ENCODE data around the gene LSAMP. TPM values are rescaled to one million over a fixed set of nuclear protein-coding genes. Genes with fewer than 3 reads are reported as not detected.

The LSAMP gene
- total RNA-seq, 1 experiment from 2014 or later, result 5.7 TPM

DNA sequence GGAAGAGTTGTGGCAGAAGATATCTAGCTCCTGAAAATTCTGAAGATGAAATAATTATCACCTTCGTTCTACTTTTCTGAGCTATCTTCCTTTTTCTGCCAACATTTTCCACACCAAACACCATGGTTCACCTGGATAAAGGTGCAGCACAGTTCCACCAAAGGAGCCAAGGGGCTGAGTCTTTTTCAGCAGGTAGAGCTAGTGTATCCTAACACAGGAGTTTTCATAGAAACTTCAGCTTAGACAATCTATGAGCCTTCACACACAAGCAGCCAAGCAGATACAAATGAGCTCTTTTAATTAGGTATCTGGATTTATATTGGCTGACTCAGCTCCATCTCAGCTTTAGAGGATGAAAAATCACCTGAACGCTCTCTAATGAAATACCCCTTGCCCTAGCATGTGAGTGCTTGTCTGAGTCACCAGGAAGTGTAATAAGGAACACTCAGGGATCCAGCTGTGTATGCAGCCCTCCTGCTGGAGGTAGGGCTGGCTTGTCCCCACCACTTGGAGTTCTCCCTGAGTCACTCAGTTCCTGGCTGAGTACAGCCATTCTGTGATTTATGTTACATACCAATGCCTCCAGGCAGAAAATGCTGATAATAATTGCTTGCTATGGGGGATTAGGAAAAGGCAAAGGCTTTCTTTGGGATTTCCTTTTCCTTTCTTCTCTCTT, 385.7 kb downstream of the LSAMP start (continued):
- no peak for TF ChIP-seq ZNF121 (CRISPR knock-in tag; IDR thresholded peaks at IDR 0.05)
- TF ChIP-seq, protein P1, sequence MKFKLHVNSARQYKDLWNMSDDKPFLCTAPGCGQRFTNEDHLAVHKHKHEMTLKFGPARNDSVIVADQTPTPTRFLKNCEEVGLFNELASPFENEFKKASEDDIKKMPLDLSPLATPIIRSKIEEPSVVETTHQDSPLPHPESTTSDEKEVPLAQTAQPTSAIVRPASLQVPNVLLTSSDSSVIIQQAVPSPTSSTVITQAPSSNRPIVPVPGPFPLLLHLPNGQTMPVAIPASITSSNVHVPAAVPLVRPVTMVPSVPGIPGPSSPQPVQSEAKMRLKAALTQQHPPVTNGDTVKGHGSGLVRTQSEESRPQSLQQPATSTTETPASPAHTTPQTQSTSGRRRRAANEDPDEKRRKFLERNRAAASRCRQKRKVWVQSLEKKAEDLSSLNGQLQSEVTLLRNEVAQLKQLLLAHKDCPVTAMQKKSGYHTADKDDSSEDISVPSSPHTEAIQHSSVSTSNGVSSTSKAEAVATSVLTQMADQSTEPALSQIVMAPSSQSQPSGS (CRISPR knock-in tag; IDR thresholded peaks at IDR 0.05; ENCODE audit: borderline replicate concordance, low read depth), result no peak
- no peak for TF ChIP-seq NFYB (CRISPR knock-in tag; conservative IDR thresholded peaks at IDR 0.05; ENCODE audit: low read depth)

DNA sequence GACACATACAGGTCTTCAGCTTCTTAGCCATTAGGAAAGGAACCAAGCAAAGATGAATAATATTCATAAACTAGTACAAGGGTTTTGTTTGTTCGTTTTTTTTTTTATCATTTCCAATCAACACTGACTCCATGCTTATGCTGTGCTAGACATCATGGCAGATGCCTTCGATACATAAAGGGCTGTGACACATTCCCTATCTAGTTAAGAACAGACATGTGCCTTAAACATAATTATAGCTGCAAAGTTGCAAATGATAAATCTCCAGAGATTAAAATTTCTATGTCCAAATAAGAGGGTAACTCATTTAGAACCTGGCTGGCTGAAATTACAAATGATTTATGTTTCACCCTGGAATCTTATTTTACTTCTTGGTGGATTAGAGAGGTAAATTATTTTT, 386.4 kb downstream of the LSAMP start:
- no peak overlapping the region for H3K27ac Mint-ChIP-seq
- H3K27me3 Mint-ChIP-seq (ENCODE audit: low read depth), result no peaks in the 10 kb centered on the region
- H3K4me1 Mint-ChIP-seq, result peaks cover 13% of the 10 kb centered on the region
- DNase-seq (ENCODE audit: low spot score) (no peak), ATAC-seq (no peak)
- no peaks in the 10 kb centered on the region for H3K36me3 Mint-ChIP-seq
- no peak overlapping the region for H3K4me3 Mint-ChIP-seq
- TF ChIP-seq NR1H2 (CRISPR knock-in tag; IDR thresholded peaks at IDR 0.05) (no peak), ZNF423 (CRISPR knock-in tag; IDR thresholded peaks at IDR 0.05) (no peak)
- TF ChIP-seq, protein P2, sequence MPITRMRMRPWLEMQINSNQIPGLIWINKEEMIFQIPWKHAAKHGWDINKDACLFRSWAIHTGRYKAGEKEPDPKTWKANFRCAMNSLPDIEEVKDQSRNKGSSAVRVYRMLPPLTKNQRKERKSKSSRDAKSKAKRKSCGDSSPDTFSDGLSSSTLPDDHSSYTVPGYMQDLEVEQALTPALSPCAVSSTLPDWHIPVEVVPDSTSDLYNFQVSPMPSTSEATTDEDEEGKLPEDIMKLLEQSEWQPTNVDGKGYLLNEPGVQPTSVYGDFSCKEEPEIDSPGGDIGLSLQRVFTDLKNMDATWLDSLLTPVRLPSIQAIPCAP (CRISPR knock-in tag; IDR thresholded peaks at IDR 0.05), result no peak
- TF ChIP-seq, protein P3, sequence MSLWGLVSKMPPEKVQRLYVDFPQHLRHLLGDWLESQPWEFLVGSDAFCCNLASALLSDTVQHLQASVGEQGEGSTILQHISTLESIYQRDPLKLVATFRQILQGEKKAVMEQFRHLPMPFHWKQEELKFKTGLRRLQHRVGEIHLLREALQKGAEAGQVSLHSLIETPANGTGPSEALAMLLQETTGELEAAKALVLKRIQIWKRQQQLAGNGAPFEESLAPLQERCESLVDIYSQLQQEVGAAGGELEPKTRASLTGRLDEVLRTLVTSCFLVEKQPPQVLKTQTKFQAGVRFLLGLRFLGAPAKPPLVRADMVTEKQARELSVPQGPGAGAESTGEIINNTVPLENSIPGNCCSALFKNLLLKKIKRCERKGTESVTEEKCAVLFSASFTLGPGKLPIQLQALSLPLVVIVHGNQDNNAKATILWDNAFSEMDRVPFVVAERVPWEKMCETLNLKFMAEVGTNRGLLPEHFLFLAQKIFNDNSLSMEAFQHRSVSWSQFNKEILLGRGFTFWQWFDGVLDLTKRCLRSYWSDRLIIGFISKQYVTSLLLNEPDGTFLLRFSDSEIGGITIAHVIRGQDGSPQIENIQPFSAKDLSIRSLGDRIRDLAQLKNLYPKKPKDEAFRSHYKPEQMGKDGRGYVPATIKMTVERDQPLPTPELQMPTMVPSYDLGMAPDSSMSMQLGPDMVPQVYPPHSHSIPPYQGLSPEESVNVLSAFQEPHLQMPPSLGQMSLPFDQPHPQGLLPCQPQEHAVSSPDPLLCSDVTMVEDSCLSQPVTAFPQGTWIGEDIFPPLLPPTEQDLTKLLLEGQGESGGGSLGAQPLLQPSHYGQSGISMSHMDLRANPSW (CRISPR knock-in tag; conservative IDR thresholded peaks at IDR 0.05; ENCODE audit: low read depth), result no peak
- POLR2A ChIA-PET, result no interaction called here
- CTCF ChIA-PET, result interaction anchor here (1.1 to 1.2 kb wide), 2 partner anchors 25 to 72 kb away, joined by 3 to 7 read pairs; no protein-coding TSS in a partner anchor
- H3K9me3 Mint-ChIP-seq, result no peaks in the 10 kb centered on the region

DNA sequence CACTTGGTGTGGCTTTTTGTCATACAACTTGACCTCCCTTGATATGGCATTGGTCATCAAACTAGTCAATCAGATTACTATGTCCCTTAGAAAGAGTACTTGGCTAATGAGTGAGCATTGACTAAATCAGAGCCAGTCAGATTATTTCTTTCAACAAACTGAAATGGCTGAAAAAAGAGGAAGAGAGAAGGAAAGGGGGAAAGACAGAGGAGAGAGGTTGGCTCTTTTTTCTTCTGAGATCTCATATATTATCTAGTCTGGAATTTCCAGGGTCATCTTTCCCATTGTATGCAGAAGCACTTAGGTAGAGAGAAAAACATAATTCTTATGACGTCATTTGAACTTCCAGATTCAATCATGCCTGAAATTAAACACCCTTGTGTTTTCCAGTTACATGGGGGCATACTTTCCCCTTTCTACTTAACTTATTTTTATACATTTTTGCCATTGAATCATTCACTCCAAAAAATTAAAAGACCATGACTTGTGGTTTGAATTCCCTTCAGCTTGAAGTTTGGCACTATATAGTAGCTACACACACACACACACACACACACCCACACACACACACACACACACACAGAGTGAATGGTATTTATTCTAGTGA, 387.8 kb downstream of the LSAMP start:
- ATAC-seq (no peak), DNase-seq (ENCODE audit: low spot score) (no peak)
- Mint-ChIP-seq H3K27me3 (ENCODE audit: low read depth) (no peaks in the 10 kb centered on the region), H3K4me3 (no peak overlapping the region), H3K27ac (no peak overlapping the region), H3K9me3 (no peaks in the 10 kb centered on the region), H3K36me3 (no peaks in the 10 kb centered on the region), H3K4me1 (peaks cover 13% of the 10 kb centered on the region)
- POLR2A ChIA-PET, result no interaction called here
- TF ChIP-seq ZNF317 (CRISPR knock-in tag; IDR thresholded peaks at IDR 0.05; ENCODE audit: borderline replicate concordance, low read depth), result no peak
- TF ChIP-seq, protein P4, sequence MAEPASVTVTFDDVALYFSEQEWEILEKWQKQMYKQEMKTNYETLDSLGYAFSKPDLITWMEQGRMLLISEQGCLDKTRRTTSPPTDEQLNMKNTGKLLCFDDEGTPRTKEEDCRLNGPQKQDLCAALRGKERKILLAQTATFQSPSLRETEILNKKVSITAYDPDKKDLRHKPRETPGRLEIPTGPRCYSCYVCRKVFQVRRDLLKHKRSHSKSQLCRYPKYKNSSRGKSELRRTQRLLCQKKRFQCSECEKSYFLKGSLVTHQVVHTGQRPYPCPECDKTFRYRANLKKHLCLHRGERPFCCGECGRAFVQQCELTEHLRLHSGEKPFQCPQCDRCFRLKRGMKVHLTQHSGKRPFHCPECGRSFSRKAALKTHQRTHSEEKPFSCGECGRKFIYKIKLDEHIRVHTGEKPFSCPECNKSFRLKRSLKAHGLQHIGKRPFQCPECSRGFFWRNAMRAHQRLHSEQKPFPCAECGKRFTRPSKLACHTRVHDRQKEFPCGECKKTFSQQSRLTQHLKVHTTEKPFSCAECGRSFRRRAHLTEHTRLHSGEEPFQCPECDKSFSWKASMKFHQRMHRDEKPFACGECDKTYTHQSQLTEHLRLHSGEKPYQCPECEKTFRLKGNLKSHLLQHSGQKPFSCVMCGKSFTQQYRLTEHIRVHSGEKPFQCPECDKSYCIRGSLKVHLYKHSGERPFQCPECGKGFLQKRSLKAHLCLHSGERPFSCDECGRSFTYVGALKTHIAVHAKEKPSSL (CRISPR knock-in tag; conservative IDR thresholded peaks at IDR 0.05), result no peak
- TF ChIP-seq, protein P5, sequence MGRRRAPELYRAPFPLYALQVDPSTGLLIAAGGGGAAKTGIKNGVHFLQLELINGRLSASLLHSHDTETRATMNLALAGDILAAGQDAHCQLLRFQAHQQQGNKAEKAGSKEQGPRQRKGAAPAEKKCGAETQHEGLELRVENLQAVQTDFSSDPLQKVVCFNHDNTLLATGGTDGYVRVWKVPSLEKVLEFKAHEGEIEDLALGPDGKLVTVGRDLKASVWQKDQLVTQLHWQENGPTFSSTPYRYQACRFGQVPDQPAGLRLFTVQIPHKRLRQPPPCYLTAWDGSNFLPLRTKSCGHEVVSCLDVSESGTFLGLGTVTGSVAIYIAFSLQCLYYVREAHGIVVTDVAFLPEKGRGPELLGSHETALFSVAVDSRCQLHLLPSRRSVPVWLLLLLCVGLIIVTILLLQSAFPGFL (CRISPR knock-in tag; IDR thresholded peaks at IDR 0.05; ENCODE audit: borderline replicate concordance), result no peak
- TF ChIP-seq, protein P6, sequence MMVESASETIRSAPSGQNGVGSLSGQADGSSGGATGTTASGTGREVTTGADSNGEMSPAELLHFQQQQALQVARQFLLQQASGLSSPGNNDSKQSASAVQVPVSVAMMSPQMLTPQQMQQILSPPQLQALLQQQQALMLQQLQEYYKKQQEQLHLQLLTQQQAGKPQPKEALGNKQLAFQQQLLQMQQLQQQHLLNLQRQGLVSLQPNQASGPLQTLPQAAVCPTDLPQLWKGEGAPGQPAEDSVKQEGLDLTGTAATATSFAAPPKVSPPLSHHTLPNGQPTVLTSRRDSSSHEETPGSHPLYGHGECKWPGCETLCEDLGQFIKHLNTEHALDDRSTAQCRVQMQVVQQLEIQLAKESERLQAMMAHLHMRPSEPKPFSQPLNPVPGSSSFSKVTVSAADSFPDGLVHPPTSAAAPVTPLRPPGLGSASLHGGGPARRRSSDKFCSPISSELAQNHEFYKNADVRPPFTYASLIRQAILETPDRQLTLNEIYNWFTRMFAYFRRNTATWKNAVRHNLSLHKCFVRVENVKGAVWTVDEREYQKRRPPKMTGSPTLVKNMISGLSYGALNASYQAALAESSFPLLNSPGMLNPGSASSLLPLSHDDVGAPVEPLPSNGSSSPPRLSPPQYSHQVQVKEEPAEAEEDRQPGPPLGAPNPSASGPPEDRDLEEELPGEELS (CRISPR knock-in tag; IDR thresholded peaks at IDR 0.05), result no peak
- no peak for TF ChIP-seq ZNF423 (CRISPR knock-in tag; IDR thresholded peaks at IDR 0.05)
- TF ChIP-seq, protein P7, sequence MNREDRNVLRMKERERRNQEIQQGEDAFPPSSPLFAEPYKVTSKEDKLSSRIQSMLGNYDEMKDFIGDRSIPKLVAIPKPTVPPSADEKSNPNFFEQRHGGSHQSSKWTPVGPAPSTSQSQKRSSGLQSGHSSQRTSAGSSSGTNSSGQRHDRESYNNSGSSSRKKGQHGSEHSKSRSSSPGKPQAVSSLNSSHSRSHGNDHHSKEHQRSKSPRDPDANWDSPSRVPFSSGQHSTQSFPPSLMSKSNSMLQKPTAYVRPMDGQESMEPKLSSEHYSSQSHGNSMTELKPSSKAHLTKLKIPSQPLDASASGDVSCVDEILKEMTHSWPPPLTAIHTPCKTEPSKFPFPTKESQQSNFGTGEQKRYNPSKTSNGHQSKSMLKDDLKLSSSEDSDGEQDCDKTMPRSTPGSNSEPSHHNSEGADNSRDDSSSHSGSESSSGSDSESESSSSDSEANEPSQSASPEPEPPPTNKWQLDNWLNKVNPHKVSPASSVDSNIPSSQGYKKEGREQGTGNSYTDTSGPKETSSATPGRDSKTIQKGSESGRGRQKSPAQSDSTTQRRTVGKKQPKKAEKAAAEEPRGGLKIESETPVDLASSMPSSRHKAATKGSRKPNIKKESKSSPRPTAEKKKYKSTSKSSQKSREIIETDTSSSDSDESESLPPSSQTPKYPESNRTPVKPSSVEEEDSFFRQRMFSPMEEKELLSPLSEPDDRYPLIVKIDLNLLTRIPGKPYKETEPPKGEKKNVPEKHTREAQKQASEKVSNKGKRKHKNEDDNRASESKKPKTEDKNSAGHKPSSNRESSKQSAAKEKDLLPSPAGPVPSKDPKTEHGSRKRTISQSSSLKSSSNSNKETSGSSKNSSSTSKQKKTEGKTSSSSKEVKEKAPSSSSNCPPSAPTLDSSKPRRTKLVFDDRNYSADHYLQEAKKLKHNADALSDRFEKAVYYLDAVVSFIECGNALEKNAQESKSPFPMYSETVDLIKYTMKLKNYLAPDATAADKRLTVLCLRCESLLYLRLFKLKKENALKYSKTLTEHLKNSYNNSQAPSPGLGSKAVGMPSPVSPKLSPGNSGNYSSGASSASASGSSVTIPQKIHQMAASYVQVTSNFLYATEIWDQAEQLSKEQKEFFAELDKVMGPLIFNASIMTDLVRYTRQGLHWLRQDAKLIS (CRISPR knock-in tag; IDR thresholded peaks at IDR 0.05; ENCODE audit: borderline replicate concordance), result no peak
- no peak for TF ChIP-seq HMGA2 (CRISPR knock-in tag; IDR thresholded peaks at IDR 0.05)
- CTCF ChIA-PET, result no interaction called here
